ENCODE data around the gene CZIB.

The CZIB gene

GRCh38 chr1:53220171-53220961 is at the start of gene CZIB:
Gene CZIB, minus strand, starts transcription at chr1:53220634. Its CDS starts 59 bp downstream, at chr1:53220575.
- DNase-seq, result peak; percentile 88

DNA sequence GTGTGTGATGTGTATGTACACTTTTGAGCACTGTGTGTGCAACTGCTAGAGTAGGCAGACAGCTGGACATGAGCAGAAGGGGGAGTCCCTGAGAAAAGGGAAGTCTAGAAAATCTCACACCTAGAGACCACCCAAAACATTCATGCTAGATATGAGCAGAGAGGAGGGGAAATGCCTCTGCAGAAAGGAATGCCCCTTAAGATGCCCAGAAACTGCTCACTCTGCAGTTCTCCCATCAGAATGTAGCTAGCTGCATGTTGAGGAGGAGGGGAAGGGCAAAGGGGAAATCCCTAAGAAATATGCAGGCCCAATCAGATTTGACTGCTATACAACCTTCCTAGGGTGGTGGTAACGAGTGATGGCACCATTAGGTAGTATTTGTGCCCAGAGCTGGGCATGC is 49.7 kb upstream of the CZIB start:
- no peak for DNase-seq

DNA sequence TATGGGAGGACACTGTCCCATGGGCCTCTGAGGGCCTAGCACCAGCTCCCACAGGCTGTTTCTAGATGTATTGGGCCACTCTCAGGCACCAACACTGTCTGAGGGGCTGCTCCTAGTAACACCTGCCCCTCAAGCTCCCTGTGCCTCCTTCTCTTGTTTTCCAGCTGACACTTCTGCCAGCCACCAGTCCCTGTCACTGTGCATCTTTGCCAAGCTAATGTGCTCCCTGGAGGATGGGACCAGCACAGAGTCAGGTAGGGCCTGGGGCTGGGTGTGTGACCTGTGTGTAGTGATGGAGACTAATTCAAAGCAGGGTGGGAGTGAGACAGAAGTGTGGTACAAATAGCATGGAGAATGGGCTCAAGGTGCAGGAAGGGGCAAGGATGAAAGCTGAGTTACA is 47.3 kb upstream of the CZIB start:
- no peak for DNase-seq

- no peak for DNase-seq
Measured at GRCh38 chr1:53266038-53266437, 45.6 kb upstream of the CZIB start.

DNA sequence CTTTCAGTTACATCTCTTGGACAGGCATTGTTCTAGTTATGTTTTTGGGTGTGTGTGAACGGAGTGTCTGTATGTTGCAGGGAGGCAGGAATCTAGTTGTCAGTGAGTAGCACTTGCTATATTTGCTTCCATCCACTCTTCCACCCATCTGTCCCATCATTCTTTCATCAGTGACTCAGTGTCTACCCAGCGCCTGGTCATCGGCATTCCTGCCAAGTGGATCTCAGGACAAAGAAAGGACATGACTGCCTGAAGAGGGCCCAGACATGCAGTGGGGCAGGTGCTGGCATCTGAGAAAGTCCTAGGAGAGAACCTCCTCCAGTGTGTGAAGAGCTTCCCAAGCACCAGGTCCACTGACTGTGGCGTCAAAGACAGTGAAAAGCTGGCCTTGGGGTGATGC is 45.1 kb upstream of the CZIB start:
- no peak for DNase-seq

DNA sequence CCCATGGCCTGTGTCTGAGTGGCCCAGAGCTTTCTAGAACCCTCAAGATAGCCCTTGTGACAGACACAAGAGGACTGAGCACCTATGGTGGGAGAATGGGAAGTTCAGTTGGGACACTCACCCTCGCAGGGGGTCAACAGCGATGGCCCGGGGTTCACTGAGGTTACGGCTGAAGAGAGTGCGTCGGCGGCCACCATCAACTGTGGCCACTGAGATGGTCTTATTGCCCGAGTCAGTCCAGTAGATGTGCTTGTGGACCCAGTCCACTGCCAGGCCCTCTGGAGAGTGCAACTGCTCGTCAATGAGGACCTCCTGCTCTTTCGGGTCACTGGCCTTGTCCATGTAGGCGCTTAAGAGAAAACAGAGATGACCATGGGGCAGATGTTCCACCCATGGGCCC is 43.6 kb upstream of the CZIB start:
- DNase-seq, result no peak

- no peak for DNase-seq
Measured at GRCh38 chr1:53262000-53262399, 41.6 kb upstream of the CZIB start.

- DNase-seq, result no peak
Measured at GRCh38 chr1:53260631-53261247, 40.3 kb upstream of the CZIB start.

GRCh38 chr1:53259932-53260331 is 39.5 kb upstream of the CZIB start:
- DNase-seq, result no peak

GRCh38 chr1:53258216-53258615 is 37.8 kb upstream of the CZIB start:
- DNase-seq, result no peak

DNA sequence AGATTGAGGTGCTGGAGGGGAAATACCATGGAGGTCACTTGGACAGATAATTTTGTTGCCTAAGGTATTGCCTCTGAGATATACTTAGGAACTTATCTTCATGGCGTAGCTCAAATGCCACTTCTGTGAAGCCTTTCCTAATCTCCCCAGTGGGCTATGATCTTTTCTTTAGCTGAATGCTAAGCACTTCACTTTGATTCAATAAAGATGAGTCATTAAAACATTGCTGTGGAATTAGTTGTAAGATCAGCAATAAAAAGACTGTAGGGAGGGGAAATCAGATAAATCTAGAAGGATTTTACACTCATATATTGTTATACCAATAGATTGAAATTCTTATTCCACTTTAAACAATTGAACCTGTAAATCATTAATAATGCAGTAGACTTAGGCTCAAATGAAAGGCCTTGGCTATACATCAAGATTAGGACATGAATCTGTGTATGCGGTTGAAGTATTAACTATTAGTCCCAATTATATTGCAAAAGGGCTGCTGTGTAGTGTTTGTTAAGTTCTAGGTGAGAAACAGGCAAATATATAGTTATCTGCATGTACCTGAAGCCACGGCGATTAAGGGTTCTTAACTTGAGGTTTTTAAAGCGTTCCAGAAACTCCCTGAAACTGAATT is 37.1 kb upstream of the CZIB start:
- no peak for DNase-seq

- DNase-seq, result no peak
Measured at GRCh38 chr1:53256511-53257453, 36.3 kb upstream of the CZIB start.

GRCh38 chr1:53255031-53255430 is 34.6 kb upstream of the CZIB start:
- no peak for DNase-seq

- DNase-seq, result no peak
Measured at GRCh38 chr1:53254011-53254640, 33.7 kb upstream of the CZIB start.

GRCh38 chr1:53250325-53250724 is 29.9 kb upstream of the CZIB start:
- no peak for DNase-seq

DNA sequence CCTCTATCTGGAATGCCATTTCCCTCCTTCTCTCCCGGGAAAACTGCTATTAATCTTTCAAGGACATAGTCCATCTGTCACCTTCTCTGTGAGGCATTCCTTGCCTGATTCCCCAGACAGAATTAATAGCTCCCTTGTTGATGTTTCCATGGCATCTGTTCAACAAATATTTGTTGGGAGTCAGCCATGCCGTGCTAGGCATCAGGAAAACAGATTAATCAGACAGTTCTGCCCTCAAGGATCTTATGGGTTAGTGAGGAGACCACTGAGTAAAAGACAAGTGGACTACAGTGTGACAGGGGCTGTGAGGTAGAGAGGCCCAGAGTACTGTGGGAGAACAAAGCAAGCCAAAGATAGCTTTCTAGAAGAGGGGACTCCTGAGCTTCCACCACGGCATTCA is 29.3 kb upstream of the CZIB start:
- peak; percentile 89 for DNase-seq

- DNase-seq, result no peak
Measured at GRCh38 chr1:53246261-53247134, 26.1 kb upstream of the CZIB start.

DNA sequence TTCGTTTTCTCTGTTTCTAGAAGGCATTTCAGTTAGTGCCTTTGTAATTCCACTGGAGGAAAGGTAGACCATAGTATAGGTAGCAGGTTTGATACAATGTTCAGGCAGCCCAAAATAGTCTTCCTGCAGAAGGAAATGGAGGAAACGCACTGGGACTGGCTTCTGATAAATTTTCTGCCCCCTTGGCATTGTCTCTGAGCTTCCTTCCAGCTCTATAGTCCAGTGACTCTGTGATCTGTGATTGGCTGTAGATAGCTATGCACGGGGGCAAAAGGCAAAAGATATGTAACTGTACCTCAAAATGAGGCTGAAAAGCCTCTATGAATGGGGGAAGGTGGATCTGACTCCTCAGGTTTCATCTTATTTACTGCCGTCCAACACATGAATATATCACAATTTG is 23.7 kb upstream of the CZIB start:
- no peak for DNase-seq

GRCh38 chr1:53242381-53242780 is 21.9 kb upstream of the CZIB start:
- DNase-seq, result no peak

GRCh38 chr1:53241828-53242227 is 21.4 kb upstream of the CZIB start:
- DNase-seq, result no peak
